Measurements from ENCODE around the gene KIF26A. TPM values are rescaled to one million over a fixed set of nuclear protein-coding genes. Genes with fewer than 3 reads are reported as not detected.

Gene KIF26A
- total and polyA plus RNA-seq, 2 of the 4 experiments (the other 2 are of a cell fraction), result not detected

DNA sequence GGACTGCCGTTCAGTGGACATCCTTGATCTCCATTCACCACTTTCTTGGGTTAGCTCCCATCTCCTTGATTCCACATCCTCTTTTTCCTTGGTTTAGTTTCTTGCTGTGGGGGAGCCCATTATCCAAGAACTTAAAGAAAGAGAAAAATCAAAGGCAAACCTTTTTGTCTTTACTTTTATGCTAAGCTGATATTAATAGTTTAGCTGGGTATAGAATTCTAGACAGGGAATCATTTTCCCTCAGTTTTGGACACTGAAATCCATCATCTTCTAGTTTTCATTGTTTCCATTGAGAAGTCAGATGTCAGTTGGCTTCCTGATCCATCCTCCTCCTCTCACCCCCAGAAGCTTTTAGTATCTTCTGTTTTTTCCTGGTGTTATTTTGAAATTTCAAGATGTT, 8.8 kb upstream of the KIF26A start:
- Histone ChIP-seq H3K4ac (ENCODE audit: low read depth, low read length) (no peak overlapping the region), H3K79me1 (ENCODE audit: low read depth in 1 of 2, low read length in 2 of 2) (no peaks in the 10 kb centered on the region), H3K56ac (ENCODE audit: extremely low read depth, insufficient read depth, low read length) (no peak overlapping the region), H3K36me3 (ENCODE audit: control insufficient read depth, insufficient read depth, low read length) (no peaks in the 10 kb centered on the region), H2AK9ac (replicated peaks; ENCODE audit: low read depth, low read length, poor library complexity) (no peak overlapping the region), H3K9me1 (ENCODE audit: insufficient read depth, low read length) (no peaks in the 10 kb centered on the region), H2BK5ac (ENCODE audit: low read depth, low read length, poor library complexity, severe bottlenecking) (no peak overlapping the region), H3K4me2 (ENCODE audit: low read depth, low read length) (no peak overlapping the region), H3K27ac (ENCODE audit: insufficient read depth, low read length) (no peak overlapping the region), H3K4me1 (ENCODE audit: control insufficient read depth, insufficient read depth, low read length) (no peaks in the 10 kb centered on the region), H4K5ac (ENCODE audit: low read depth, low read length) (no peak overlapping the region), H3K27me3 (ENCODE audit: control insufficient read depth, insufficient read depth, low read length) (no peaks in the 10 kb centered on the region), H2AK5ac (ENCODE audit: low read depth, low read length) (no peak overlapping the region), H3K9me3 (ENCODE audit: control insufficient read depth, insufficient read depth, low read length) (peaks cover 7% of the 10 kb centered on the region), H3K18ac (ENCODE audit: low read depth, low read length) (no peak overlapping the region), H2AFZ (replicated peaks; ENCODE audit: low read length, poor library complexity) (no peak overlapping the region), H3K4me3 (ENCODE audit: insufficient read depth, low read depth, low read length) (no peak overlapping the region), H4K8ac (ENCODE audit: low read depth in 2 of 2, low read length in 2 of 2) (no peak overlapping the region), H4K91ac (ENCODE audit: insufficient read depth, low read depth, low read length) (no peak overlapping the region), H4K20me1 (ENCODE audit: insufficient read depth, low read length) (no peaks in the 10 kb centered on the region), H3K14ac (replicated peaks; ENCODE audit: low read depth, low read length) (no peak overlapping the region), H2BK15ac (ENCODE audit: low read depth, low read length) (no peak overlapping the region), H3K9ac (ENCODE audit: low read depth, low read length) (no peak overlapping the region), H2BK20ac (ENCODE audit: low read depth, low read length) (no peak overlapping the region), H3K23ac (ENCODE audit: low read depth, low read length) (no peak overlapping the region), H2BK120ac (ENCODE audit: low read depth, low read length) (no peak overlapping the region)
- POLR2A ChIA-PET (ENCODE audit: unreplicated experiment), result no interaction called here
- TF ChIP-seq CEBPB (IDR thresholded peaks at IDR 0.05; ENCODE audit: low read depth, low read length) (no peak), MXI1 (IDR thresholded peaks at IDR 0.05; ENCODE audit: borderline replicate concordance, low read depth, low read length) (no peak), RAD21 (IDR thresholded peaks at IDR 0.05; ENCODE audit: low read length) (no peak), BHLHE40 (IDR thresholded peaks at IDR 0.05; ENCODE audit: low read depth, low read length) (no peak), MAZ (IDR thresholded peaks at IDR 0.05; ENCODE audit: borderline replicate concordance, low read depth, low read length) (no peak), FOS (IDR thresholded peaks at IDR 0.05; ENCODE audit: low read depth, low read length) (no peak), SMC3 (IDR thresholded peaks at IDR 0.05; ENCODE audit: low read depth, low read length) (no peak), RFX5 (IDR thresholded peaks at IDR 0.05; ENCODE audit: low read depth, low read length) (no peak), POLR2A (IDR thresholded peaks at IDR 0.05; ENCODE audit: low read depth, low read length) (no peak), NFE2L2 (IDR thresholded peaks at IDR 0.05; ENCODE audit: low read depth, low read length) (no peak), CHD1 (IDR thresholded peaks at IDR 0.05; ENCODE audit: low read depth, low read length) (no peak)
- TF ChIP-seq, protein P1, sequence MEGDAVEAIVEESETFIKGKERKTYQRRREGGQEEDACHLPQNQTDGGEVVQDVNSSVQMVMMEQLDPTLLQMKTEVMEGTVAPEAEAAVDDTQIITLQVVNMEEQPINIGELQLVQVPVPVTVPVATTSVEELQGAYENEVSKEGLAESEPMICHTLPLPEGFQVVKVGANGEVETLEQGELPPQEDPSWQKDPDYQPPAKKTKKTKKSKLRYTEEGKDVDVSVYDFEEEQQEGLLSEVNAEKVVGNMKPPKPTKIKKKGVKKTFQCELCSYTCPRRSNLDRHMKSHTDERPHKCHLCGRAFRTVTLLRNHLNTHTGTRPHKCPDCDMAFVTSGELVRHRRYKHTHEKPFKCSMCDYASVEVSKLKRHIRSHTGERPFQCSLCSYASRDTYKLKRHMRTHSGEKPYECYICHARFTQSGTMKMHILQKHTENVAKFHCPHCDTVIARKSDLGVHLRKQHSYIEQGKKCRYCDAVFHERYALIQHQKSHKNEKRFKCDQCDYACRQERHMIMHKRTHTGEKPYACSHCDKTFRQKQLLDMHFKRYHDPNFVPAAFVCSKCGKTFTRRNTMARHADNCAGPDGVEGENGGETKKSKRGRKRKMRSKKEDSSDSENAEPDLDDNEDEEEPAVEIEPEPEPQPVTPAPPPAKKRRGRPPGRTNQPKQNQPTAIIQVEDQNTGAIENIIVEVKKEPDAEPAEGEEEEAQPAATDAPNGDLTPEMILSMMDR (conservative IDR thresholded peaks at IDR 0.05; ENCODE audit: low read depth, low read length), result no peak
- TF ChIP-seq, protein P2, sequence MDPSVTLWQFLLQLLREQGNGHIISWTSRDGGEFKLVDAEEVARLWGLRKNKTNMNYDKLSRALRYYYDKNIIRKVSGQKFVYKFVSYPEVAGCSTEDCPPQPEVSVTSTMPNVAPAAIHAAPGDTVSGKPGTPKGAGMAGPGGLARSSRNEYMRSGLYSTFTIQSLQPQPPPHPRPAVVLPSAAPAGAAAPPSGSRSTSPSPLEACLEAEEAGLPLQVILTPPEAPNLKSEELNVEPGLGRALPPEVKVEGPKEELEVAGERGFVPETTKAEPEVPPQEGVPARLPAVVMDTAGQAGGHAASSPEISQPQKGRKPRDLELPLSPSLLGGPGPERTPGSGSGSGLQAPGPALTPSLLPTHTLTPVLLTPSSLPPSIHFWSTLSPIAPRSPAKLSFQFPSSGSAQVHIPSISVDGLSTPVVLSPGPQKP (IDR thresholded peaks at IDR 0.05; ENCODE audit: borderline replicate concordance, low read depth, low read length), result no peak
- TF ChIP-seq, protein P3, sequence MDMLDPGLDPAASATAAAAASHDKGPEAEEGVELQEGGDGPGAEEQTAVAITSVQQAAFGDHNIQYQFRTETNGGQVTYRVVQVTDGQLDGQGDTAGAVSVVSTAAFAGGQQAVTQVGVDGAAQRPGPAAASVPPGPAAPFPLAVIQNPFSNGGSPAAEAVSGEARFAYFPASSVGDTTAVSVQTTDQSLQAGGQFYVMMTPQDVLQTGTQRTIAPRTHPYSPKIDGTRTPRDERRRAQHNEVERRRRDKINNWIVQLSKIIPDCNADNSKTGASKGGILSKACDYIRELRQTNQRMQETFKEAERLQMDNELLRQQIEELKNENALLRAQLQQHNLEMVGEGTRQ (IDR thresholded peaks at IDR 0.05; ENCODE audit: low read depth, low read length), result no peak
- WGBS, 2 experiments (ENCODE audit: extremely low coverage in 2 of 2, insufficient read length in 1 of 2), result no CpG with 5 or more reads among the region's 1 CpG
- ATAC-seq (ENCODE audit: low read depth) (no peak), DNase-seq (no peak)
- CTCF ChIA-PET, result no interaction called here
- dilution Hi-C loops (cut with HindIII; ENCODE audit: low sequenced_read_pairs, unreplicated experiment) (no loop called here), in situ Hi-C loops (cut with MboI; ENCODE audit: low sequenced_read_pairs) (no loop called here), intact Hi-C loops (cut with micrococcal nuclease) (no loop called here)
- no TSS peak for BruUV-seq (replicated peaks)

Measured in IMR-90 (cell line).